Thyroid gland (tissue), 4 donors: ENCODE results near the gene CREM.

ENCODE experiments used
- CTCF ChIP-seq, 6 experiments: fragments of 200-600 bp in 3 of 6; fragments of 450-650 bp in 3 of 6; sonication (generic) in 3 of 6; IDR thresholded peaks; one replicate each; pipeline ENCODE4 v1.5.1; 2016 to 2019; ENCODE audit warnings: antibody characterized with exemption in 6 of 6, mild to moderate bottlenecking in 2 of 6, inconsistent platforms in 1 of 6, moderate library complexity in 1 of 6
- POLR2A ChIP-seq, 2 donors: fragments of 450-650 bp; IDR thresholded peaks; one replicate each; pipeline ENCODE4 v1.6.1; 2017; ENCODE audit warnings: antibody characterized with exemption in 2 of 2, mild to moderate bottlenecking in 2 of 2, moderate library complexity in 1 of 2

GRCh38 chr10:35188954-35189353 is 62.3 kb downstream of the CREM start:
- TF ChIP-seq CTCF (IDR thresholded peaks at IDR 0.05) (no peak), POLR2A (IDR thresholded peaks at IDR 0.05) (no peak)
